ENCODE measurements around the gene SUGCT.

The SUGCT gene

GRCh38 chr7:40305229-40305628 is 170.4 kb downstream of the SUGCT start:
- DNase-seq (ENCODE audit: insufficient read length, low spot score) (no peak), FAIRE-seq (no peak)
- TF ChIP-seq PAX5 (IDR thresholded peaks at IDR 0.05; ENCODE audit: insufficient read depth, low read length, severe bottlenecking) (no peak), POLR2A (IDR thresholded peaks at IDR 0.05; ENCODE audit: low read depth, low read length) (no peak), TAF1 (IDR thresholded peaks at IDR 0.05; ENCODE audit: low read depth, low read length) (no peak), POLR2AphosphoS5 (IDR thresholded peaks at IDR 0.05; ENCODE audit: low read depth, low read length) (no peak), POU2F2 (IDR thresholded peaks at IDR 0.05; ENCODE audit: low read depth, low read length) (no peak), SPI1 (IDR thresholded peaks at IDR 0.05; ENCODE audit: low read depth, low read length) (no peak)

- TF ChIP-seq TAF1 (IDR thresholded peaks at IDR 0.05; ENCODE audit: low read depth, low read length) (no peak), SPI1 (IDR thresholded peaks at IDR 0.05; ENCODE audit: low read depth, low read length) (no peak), PAX5 (IDR thresholded peaks at IDR 0.05; ENCODE audit: insufficient read depth, low read length, severe bottlenecking) (no peak)
Observed at GRCh38 chr7:40306025-40306424, 171.2 kb downstream of the SUGCT start.

GRCh38 chr7:40306596-40306995 is 171.8 kb downstream of the SUGCT start:
- FAIRE-seq (no peak), DNase-seq (ENCODE audit: insufficient read length, low spot score) (no peak)
- TF ChIP-seq TAF1 (IDR thresholded peaks at IDR 0.05; ENCODE audit: low read depth, low read length) (no peak), SPI1 (IDR thresholded peaks at IDR 0.05; ENCODE audit: low read depth, low read length) (no peak), POLR2A (IDR thresholded peaks at IDR 0.05; ENCODE audit: low read depth, low read length) (no peak), PAX5 (IDR thresholded peaks at IDR 0.05; ENCODE audit: insufficient read depth, low read length, severe bottlenecking) (no peak), POU2F2 (IDR thresholded peaks at IDR 0.05; ENCODE audit: low read depth, low read length) (no peak), POLR2AphosphoS5 (IDR thresholded peaks at IDR 0.05; ENCODE audit: low read depth, low read length) (no peak)

More at GRCh38 chr7:40306025-40306424, 171.2 kb downstream of the SUGCT start:
- no peak for DNase-seq (ENCODE audit: insufficient read length, low spot score)
- FAIRE-seq: no peak

GRCh38 chr7:40310258-40310657 is 175.5 kb downstream of the SUGCT start:
- FAIRE-seq (no peak), DNase-seq (ENCODE audit: insufficient read length, low spot score) (no peak)

GRCh38 chr7:40311307-40311706 is 176.5 kb downstream of the SUGCT start:
- no peak for FAIRE-seq
- TF ChIP-seq POLR2AphosphoS5 (IDR thresholded peaks at IDR 0.05; ENCODE audit: low read depth, low read length) (no peak), PAX5 (IDR thresholded peaks at IDR 0.05; ENCODE audit: insufficient read depth, low read length, severe bottlenecking) (no peak), POLR2A (IDR thresholded peaks at IDR 0.05; ENCODE audit: low read depth, low read length) (no peak), SPI1 (IDR thresholded peaks at IDR 0.05; ENCODE audit: low read depth, low read length) (no peak), TAF1 (IDR thresholded peaks at IDR 0.05; ENCODE audit: low read depth, low read length) (no peak), POU2F2 (IDR thresholded peaks at IDR 0.05; ENCODE audit: low read depth, low read length) (no peak)
- no peak for DNase-seq (ENCODE audit: insufficient read length, low spot score)

More at GRCh38 chr7:40310258-40310657, 175.5 kb downstream of the SUGCT start:
- TF ChIP-seq PAX5 (IDR thresholded peaks at IDR 0.05; ENCODE audit: insufficient read depth, low read length, severe bottlenecking) (no peak), POLR2A (IDR thresholded peaks at IDR 0.05; ENCODE audit: low read depth, low read length) (no peak), TAF1 (IDR thresholded peaks at IDR 0.05; ENCODE audit: low read depth, low read length) (no peak), POU2F2 (IDR thresholded peaks at IDR 0.05; ENCODE audit: low read depth, low read length) (no peak), SPI1 (IDR thresholded peaks at IDR 0.05; ENCODE audit: low read depth, low read length) (no peak), POLR2AphosphoS5 (IDR thresholded peaks at IDR 0.05; ENCODE audit: low read depth, low read length) (no peak)

GRCh38 chr7:40315277-40315676 is 180.5 kb downstream of the SUGCT start:
- FAIRE-seq (no peak), DNase-seq (ENCODE audit: insufficient read length, low spot score) (no peak)
- TF ChIP-seq POLR2AphosphoS5 (IDR thresholded peaks at IDR 0.05; ENCODE audit: low read depth, low read length): no peak
- no peak for TF ChIP-seq PAX5 (IDR thresholded peaks at IDR 0.05; ENCODE audit: insufficient read depth, low read length, severe bottlenecking)
- no peak for TF ChIP-seq TAF1 (IDR thresholded peaks at IDR 0.05; ENCODE audit: low read depth, low read length)
- no peak for TF ChIP-seq SPI1 (IDR thresholded peaks at IDR 0.05; ENCODE audit: low read depth, low read length)
- TF ChIP-seq POU2F2 (IDR thresholded peaks at IDR 0.05; ENCODE audit: low read depth, low read length): no peak
- TF ChIP-seq POLR2A (IDR thresholded peaks at IDR 0.05; ENCODE audit: low read depth, low read length): no peak

GRCh38 chr7:40316176-40316575 is 181.4 kb downstream of the SUGCT start:
- DNase-seq (ENCODE audit: insufficient read length, low spot score) (no peak), FAIRE-seq (no peak)
- TF ChIP-seq POLR2A (IDR thresholded peaks at IDR 0.05; ENCODE audit: low read depth, low read length): no peak
- TF ChIP-seq PAX5 (IDR thresholded peaks at IDR 0.05; ENCODE audit: insufficient read depth, low read length, severe bottlenecking): no peak
- no peak for TF ChIP-seq POU2F2 (IDR thresholded peaks at IDR 0.05; ENCODE audit: low read depth, low read length)
- TF ChIP-seq SPI1 (IDR thresholded peaks at IDR 0.05; ENCODE audit: low read depth, low read length): no peak
- no peak for TF ChIP-seq POLR2AphosphoS5 (IDR thresholded peaks at IDR 0.05; ENCODE audit: low read depth, low read length)
- TF ChIP-seq TAF1 (IDR thresholded peaks at IDR 0.05; ENCODE audit: low read depth, low read length): no peak

GRCh38 chr7:40324914-40325313 is 190.1 kb downstream of the SUGCT start:
- TF ChIP-seq TAF1 (IDR thresholded peaks at IDR 0.05; ENCODE audit: low read depth, low read length) (no peak), POLR2AphosphoS5 (IDR thresholded peaks at IDR 0.05; ENCODE audit: low read depth, low read length) (no peak), POLR2A (IDR thresholded peaks at IDR 0.05; ENCODE audit: low read depth, low read length) (no peak), POU2F2 (IDR thresholded peaks at IDR 0.05; ENCODE audit: low read depth, low read length) (no peak), SPI1 (IDR thresholded peaks at IDR 0.05; ENCODE audit: low read depth, low read length) (no peak), PAX5 (IDR thresholded peaks at IDR 0.05; ENCODE audit: insufficient read depth, low read length, severe bottlenecking) (no peak)
- no peak for FAIRE-seq
- DNase-seq (ENCODE audit: insufficient read length, low spot score): no peak

- FAIRE-seq: no peak
Observed at GRCh38 chr7:40327113-40327512, 192.3 kb downstream of the SUGCT start.

GRCh38 chr7:40327873-40328272 is 193.1 kb downstream of the SUGCT start:
- DNase-seq (ENCODE audit: insufficient read length, low spot score): no peak
- TF ChIP-seq TAF1 (IDR thresholded peaks at IDR 0.05; ENCODE audit: low read depth, low read length): no peak
- no peak for TF ChIP-seq SPI1 (IDR thresholded peaks at IDR 0.05; ENCODE audit: low read depth, low read length)
- TF ChIP-seq POLR2AphosphoS5 (IDR thresholded peaks at IDR 0.05; ENCODE audit: low read depth, low read length): no peak
- TF ChIP-seq POU2F2 (IDR thresholded peaks at IDR 0.05; ENCODE audit: low read depth, low read length): no peak
- TF ChIP-seq PAX5 (IDR thresholded peaks at IDR 0.05; ENCODE audit: insufficient read depth, low read length, severe bottlenecking): no peak
- TF ChIP-seq POLR2A (IDR thresholded peaks at IDR 0.05; ENCODE audit: low read depth, low read length): no peak
- no peak for FAIRE-seq

More at GRCh38 chr7:40327113-40327512, 192.3 kb downstream of the SUGCT start:
- no peak for DNase-seq (ENCODE audit: insufficient read length, low spot score)
- no peak for TF ChIP-seq POU2F2 (IDR thresholded peaks at IDR 0.05; ENCODE audit: low read depth, low read length)
- TF ChIP-seq POLR2AphosphoS5 (IDR thresholded peaks at IDR 0.05; ENCODE audit: low read depth, low read length): no peak
